ENCODE results near the gene FOXL2NB. TPM values are rescaled to one million over a fixed set of nuclear protein-coding genes. Genes with fewer than 3 reads are reported as not detected.

Gene FOXL2NB
- total RNA-seq, 1 donor from 2014 or later: not detected

DNA sequence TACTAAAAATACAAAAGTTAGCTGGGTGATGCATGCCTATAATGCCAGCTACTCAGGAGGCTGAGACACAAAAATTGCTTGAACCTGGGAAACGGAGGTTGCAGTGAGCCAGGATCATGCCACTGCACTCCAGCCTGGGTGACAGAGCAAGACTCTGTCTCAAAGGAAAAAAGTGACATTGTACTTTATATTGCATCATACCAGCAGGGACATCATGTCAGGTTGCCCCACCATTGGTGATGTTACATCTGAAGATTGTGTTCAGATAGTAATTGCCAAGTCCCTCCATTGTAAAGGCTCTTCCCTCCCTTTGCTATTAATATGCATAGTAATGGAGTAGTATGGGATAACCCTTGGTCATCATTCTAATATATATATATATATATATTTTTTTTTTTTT is 44.8 kb upstream of the FOXL2NB start:
- H3K9me3 Mint-ChIP-seq: peaks cover 3% of the 10 kb centered on the region
- H3K27me3 Mint-ChIP-seq (ENCODE audit: low read depth): no peaks in the 10 kb centered on the region
- no peaks in the 10 kb centered on the region for H3K4me1 Mint-ChIP-seq
- no peak overlapping the region for H3K27ac Mint-ChIP-seq
- no peaks in the 10 kb centered on the region for H3K36me3 Mint-ChIP-seq
- H3K4me3 Mint-ChIP-seq: no peak overlapping the region
- TF ChIP-seq, protein P1, sequence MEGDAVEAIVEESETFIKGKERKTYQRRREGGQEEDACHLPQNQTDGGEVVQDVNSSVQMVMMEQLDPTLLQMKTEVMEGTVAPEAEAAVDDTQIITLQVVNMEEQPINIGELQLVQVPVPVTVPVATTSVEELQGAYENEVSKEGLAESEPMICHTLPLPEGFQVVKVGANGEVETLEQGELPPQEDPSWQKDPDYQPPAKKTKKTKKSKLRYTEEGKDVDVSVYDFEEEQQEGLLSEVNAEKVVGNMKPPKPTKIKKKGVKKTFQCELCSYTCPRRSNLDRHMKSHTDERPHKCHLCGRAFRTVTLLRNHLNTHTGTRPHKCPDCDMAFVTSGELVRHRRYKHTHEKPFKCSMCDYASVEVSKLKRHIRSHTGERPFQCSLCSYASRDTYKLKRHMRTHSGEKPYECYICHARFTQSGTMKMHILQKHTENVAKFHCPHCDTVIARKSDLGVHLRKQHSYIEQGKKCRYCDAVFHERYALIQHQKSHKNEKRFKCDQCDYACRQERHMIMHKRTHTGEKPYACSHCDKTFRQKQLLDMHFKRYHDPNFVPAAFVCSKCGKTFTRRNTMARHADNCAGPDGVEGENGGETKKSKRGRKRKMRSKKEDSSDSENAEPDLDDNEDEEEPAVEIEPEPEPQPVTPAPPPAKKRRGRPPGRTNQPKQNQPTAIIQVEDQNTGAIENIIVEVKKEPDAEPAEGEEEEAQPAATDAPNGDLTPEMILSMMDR (IDR thresholded peaks at IDR 0.05; ENCODE audit: unreplicated experiment): no peak
- no peak for DNase-seq (ENCODE audit: low spot score in 2 of 2, unreplicated experiment in 2 of 2)

DNA sequence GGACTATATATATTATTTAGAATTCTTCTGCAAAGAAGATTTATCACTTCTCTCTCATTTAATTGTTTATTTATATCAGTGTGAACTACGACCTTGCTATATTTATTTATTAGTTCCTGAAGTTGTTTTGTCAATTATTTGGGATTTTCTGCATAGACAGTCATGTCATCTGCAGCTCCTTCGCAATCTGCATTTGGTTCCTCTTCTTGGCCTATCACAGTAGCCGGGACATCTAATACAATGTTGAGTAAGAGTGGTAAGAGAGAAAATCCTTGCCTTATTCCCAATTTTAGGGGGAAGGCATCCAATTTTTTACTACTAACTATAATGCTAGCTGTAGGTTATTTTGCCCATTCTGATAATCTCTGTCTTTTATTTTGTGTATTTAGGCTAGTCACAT is 39.5 kb upstream of the FOXL2NB start:
- no peaks in the 10 kb centered on the region for H3K4me1 Mint-ChIP-seq
- no peaks in the 10 kb centered on the region for H3K27me3 Mint-ChIP-seq (ENCODE audit: low read depth)
- TF ChIP-seq, protein P1 (IDR thresholded peaks at IDR 0.05; ENCODE audit: unreplicated experiment): no peak
- H3K36me3 Mint-ChIP-seq: no peaks in the 10 kb centered on the region
- peaks cover 3% of the 10 kb centered on the region for H3K9me3 Mint-ChIP-seq
- no peak overlapping the region for H3K4me3 Mint-ChIP-seq
- no peak for DNase-seq (ENCODE audit: low spot score in 2 of 2, unreplicated experiment in 2 of 2)
- H3K27ac Mint-ChIP-seq: no peak overlapping the region

DNA sequence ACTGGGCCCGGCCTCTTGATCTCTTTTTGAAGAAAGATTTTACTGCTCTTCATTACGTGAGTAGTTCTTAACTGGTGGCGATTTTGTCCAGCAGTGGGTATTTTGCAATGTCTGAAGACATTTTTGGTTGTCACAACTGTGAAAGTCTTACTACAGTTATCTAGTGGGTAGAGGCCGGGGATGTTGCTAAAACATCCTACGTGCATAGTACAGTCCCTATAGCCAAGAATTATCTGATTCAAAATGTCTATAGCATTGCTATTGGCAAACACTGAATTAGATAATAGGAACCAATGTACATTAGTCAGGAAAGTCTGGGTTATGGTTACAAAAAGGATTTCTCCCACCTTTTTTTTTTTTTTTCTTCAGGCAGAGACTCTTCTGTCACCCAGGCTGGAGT is 38.2 kb upstream of the FOXL2NB start:
- H3K4me1 Mint-ChIP-seq: no peaks in the 10 kb centered on the region
- H3K4me3 Mint-ChIP-seq: no peak overlapping the region
- H3K36me3 Mint-ChIP-seq: no peaks in the 10 kb centered on the region
- H3K27ac Mint-ChIP-seq: no peak overlapping the region
- no peaks in the 10 kb centered on the region for H3K27me3 Mint-ChIP-seq (ENCODE audit: low read depth)
- DNase-seq (ENCODE audit: low spot score in 2 of 2, unreplicated experiment in 2 of 2): no peak
- H3K9me3 Mint-ChIP-seq: peaks cover 3% of the 10 kb centered on the region
- TF ChIP-seq, protein P1 (IDR thresholded peaks at IDR 0.05; ENCODE audit: unreplicated experiment): no peak

DNA sequence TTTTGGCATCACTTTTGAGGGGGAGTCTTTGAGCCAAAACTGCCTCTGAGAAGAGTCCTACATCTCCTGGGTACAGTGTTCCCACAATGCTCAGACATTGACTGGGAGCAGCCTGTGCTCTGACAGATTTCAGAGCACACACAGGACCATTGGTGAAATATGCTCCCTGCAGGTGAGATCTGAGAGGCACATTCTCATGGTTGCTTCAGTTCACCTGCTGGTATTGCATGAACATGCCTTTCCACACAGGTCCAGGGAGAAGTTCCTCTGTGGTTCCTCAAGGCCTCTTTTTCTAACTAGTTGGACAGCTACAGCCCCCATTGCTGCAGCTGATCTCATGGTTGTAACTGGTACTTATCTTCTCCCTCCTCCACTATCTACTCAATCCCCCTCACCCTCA is 37.1 kb upstream of the FOXL2NB start:
- Mint-ChIP-seq H3K36me3 (no peaks in the 10 kb centered on the region), H3K27ac (no peak overlapping the region), H3K27me3 (ENCODE audit: low read depth) (no peaks in the 10 kb centered on the region), H3K4me3 (no peak overlapping the region), H3K4me1 (peaks cover under 1% of the 10 kb centered on the region), H3K9me3 (peaks cover under 1% of the 10 kb centered on the region)
- TF ChIP-seq, protein P1 (IDR thresholded peaks at IDR 0.05; ENCODE audit: unreplicated experiment): no peak
- DNase-seq (ENCODE audit: low spot score in 2 of 2, unreplicated experiment in 2 of 2): no peak

DNA sequence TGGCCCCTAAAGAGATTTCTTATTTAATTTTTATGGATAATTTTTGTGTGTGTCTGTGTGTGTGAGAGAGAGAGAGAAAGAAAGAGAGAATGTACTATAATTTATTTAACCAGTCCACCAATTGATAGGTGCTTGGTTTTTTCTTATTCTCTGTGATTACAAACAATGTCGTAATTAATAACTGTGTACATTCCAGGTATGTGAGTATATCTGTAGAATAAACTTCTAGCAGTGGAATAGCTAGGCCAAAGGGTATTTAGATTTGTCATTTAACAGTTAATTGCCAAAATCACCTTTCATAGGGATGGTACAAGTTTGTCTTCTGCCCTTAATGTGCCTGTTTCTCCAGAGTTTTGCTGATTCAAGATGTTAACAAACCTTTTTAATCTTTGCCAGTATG is 35.4 kb upstream of the FOXL2NB start:
- Mint-ChIP-seq H3K27ac (no peak overlapping the region), H3K4me3 (no peak overlapping the region), H3K4me1 (peaks cover 5% of the 10 kb centered on the region), H3K9me3 (no peaks in the 10 kb centered on the region), H3K36me3 (no peaks in the 10 kb centered on the region), H3K27me3 (ENCODE audit: low read depth) (peaks cover under 1% of the 10 kb centered on the region)
- TF ChIP-seq, protein P1 (IDR thresholded peaks at IDR 0.05; ENCODE audit: unreplicated experiment): no peak
- DNase-seq (ENCODE audit: low spot score in 2 of 2, unreplicated experiment in 2 of 2): no peak

DNA sequence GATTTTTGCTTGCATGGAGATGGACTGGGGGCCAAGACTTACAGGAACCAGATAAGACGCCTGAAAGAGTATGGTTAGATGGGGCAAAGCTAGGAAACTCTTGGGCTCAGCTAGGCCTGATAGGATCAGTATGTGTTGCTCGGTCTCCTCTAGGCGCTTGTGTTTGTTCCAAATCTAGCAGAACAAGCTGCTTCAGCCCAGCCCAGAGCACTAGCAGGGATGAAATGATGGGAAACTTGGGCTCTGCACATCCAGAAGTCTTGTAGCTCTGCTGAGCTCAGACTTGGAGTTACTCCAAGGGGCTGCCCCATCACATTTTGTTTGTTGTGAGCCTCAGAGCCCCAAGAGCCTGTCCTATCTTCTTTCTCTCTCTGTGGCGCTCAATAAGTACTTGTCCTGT is 34.8 kb upstream of the FOXL2NB start:
- Mint-ChIP-seq H3K9me3 (no peaks in the 10 kb centered on the region), H3K27ac (no peak overlapping the region)
- DNase-seq (ENCODE audit: low spot score in 2 of 2, unreplicated experiment in 2 of 2): no peak

More for the DNA sequence above, 34.8 kb upstream of the FOXL2NB start:
- H3K36me3 Mint-ChIP-seq: no peaks in the 10 kb centered on the region
- H3K4me3 Mint-ChIP-seq: no peak overlapping the region
- TF ChIP-seq, protein P1 (IDR thresholded peaks at IDR 0.05; ENCODE audit: unreplicated experiment): no peak
- peaks cover 2% of the 10 kb centered on the region for H3K27me3 Mint-ChIP-seq (ENCODE audit: low read depth)
- H3K4me1 Mint-ChIP-seq: peaks cover 8% of the 10 kb centered on the region
